K562 (cell line): ENCODE measurements around the gene ZBED4. TPM values are rescaled to one million over a fixed set of nuclear protein-coding genes. Genes with fewer than 3 reads are reported as not detected.

Source experiments
- CREB1 ChIP-seq, 2 experiments: sonication (generic) in 1 of 2; formaldehyde crosslinking in 1 of 2; IDR thresholded peaks; 2 replicates each; pipeline versions ENCODE4 v1.6.1 to v1.8.0; 2012 to 2022; ENCODE audit warnings: inconsistent platforms in 1 of 2, mild to moderate bottlenecking in 1 of 2, missing genetic modification reagents in 1 of 2, moderate library complexity in 1 of 2
- DACH1 ChIP-seq: fragments of 450-650 bp; IDR thresholded peaks from 2 replicates; pipeline ENCODE4 v1.6.1; 2018; ENCODE audit not compliant: partially characterized antibody
- ERF ChIP-seq: fragments of 450-650 bp; formaldehyde crosslinking; IDR thresholded peaks from 2 replicates; pipeline ENCODE4 v1.4.0; 2020; ENCODE audit warnings: mild to moderate bottlenecking, mixed read lengths
- ESRRA ChIP-seq: fragments of 450-650 bp; IDR thresholded peaks from 2 replicates; pipeline ENCODE4 v1.6.1; 2014; ENCODE audit warnings: low read depth, mild to moderate bottlenecking, moderate library complexity, borderline replicate concordance
- FIP1L1 ChIP-seq: fragments of 200-400 bp; formaldehyde crosslinking; IDR thresholded peaks from 2 replicates; pipeline ENCODE4 v1.6.1; 2018; ENCODE audit warnings: mild to moderate bottlenecking, low read depth, low read length; ENCODE audit not compliant: poor library complexity, severe bottlenecking
- GTF2E2 ChIP-seq: fragments of 200-800 bp; sonication (Bioruptor generic); IDR thresholded peaks from 2 replicates; pipeline ENCODE4 v1.6.1; 2016; ENCODE audit warnings: missing genetic modification characterization, missing compliant biosample characterization
- HDAC1 ChIP-seq, 2 experiments: fragments of 450-650 bp; IDR thresholded peaks; 2 replicates each; pipeline ENCODE4 v1.6.1; 2016 to 2017; ENCODE audit warnings: inconsistent platforms in 1 of 2, mild to moderate bottlenecking in 1 of 2, moderate library complexity in 1 of 2
- HEY1 ChIP-seq: fragments of 250-450 bp; sonication (Bioruptor Pico); IDR thresholded peaks from 2 replicates; pipeline ENCODE4 v1.5.0; 2020; ENCODE audit warnings: mild to moderate bottlenecking, moderate library complexity, borderline replicate concordance
- HNRNPH1 ChIP-seq: fragments of 200-400 bp; formaldehyde crosslinking; optimal IDR thresholded peaks from 2 replicates; pipeline ENCODE3; 2017; ENCODE audit warnings: low read depth, mild to moderate bottlenecking, low read length, moderate library complexity
- IFI16 ChIP-seq: fragments of 250-450 bp; sonication (Bioruptor Pico); IDR thresholded peaks from 2 replicates; pipeline ENCODE4 v2.1.2; 2022; ENCODE audit warnings: mild to moderate bottlenecking, inconsistent platforms
- KLF13 ChIP-seq: fragments of 450-650 bp; IDR thresholded peaks from 2 replicates; pipeline ENCODE4 v1.6.1; 2016; ENCODE audit warnings: missing genetic modification characterization, low read depth, mild to moderate bottlenecking, missing compliant biosample characterization, moderate library complexity, borderline replicate concordance
- MBD1 ChIP-seq: fragments of 250-450 bp; sonication (Bioruptor Pico); IDR thresholded peaks from 2 replicates; pipeline ENCODE4 v1.8.0; 2022; ENCODE audit warnings: inconsistent platforms
- MTA1 ChIP-seq: fragments of 450-650 bp; IDR thresholded peaks from 2 replicates; pipeline ENCODE4 v1.6.1; 2017; ENCODE audit warnings: borderline replicate concordance
- NR1H2 ChIP-seq: sonication (generic); formaldehyde crosslinking; IDR thresholded peaks from 2 replicates; pipeline ENCODE4 v1.4.0; 2020; ENCODE audit warnings: mild to moderate bottlenecking, missing genetic modification reagents
- RNF219 ChIP-seq: fragments of 250-450 bp; sonication (Bioruptor Pico); IDR thresholded peaks from 2 replicates; pipeline ENCODE4 v1.5.0; 2022; ENCODE audit warnings: mild to moderate bottlenecking
- SP2 ChIP-seq: IDR thresholded peaks from 2 replicates; pipeline ENCODE4 v1.6.1; 2011; ENCODE audit warnings: mild to moderate bottlenecking, low read depth, low read length, moderate library complexity; ENCODE audit not compliant: poor library complexity, severe bottlenecking; ENCODE audit errors: extremely low read depth
- SRF ChIP-seq, 2 experiments: fragments of 250-450, 450-650 bp in 1 of 2; sonication (Bioruptor Pico) in 1 of 2; sonication (generic) in 1 of 2; formaldehyde crosslinking; IDR thresholded peaks; 2 replicates each; pipeline versions ENCODE4 v1.5.0 to v1.5.1; 2020 to 2022; ENCODE audit warnings: mild to moderate bottlenecking in 1 of 2, missing genetic modification reagents in 1 of 2
- TEAD4 ChIP-seq, 2 experiments: sonication (generic) in 1 of 2; formaldehyde crosslinking in 1 of 2; IDR thresholded peaks; 2 replicates each; pipeline versions ENCODE4 v1.6.1 to v1.8.0; 2012 to 2022; ENCODE audit warnings: borderline replicate concordance in 1 of 2, inconsistent platforms in 1 of 2, low read length in 1 of 2, mild to moderate bottlenecking in 1 of 2, missing genetic modification reagents in 1 of 2
- TRIM24 ChIP-seq, 2 experiments: fragments of 450-650 bp; IDR thresholded peaks; 2 replicates each; pipeline ENCODE4 v1.6.1; 2016
- ZBTB8A ChIP-seq: fragments of 450-650 bp; IDR thresholded peaks from 2 replicates; pipeline ENCODE4 v1.6.1; 2018; ENCODE audit warnings: mild to moderate bottlenecking, moderate library complexity; ENCODE audit not compliant: partially characterized antibody
- ZNF24 ChIP-seq: fragments of 450-650 bp; IDR thresholded peaks from 2 replicates; pipeline ENCODE4 v1.6.1; 2016
- ZSCAN32 ChIP-seq: fragments of 450-650 bp; formaldehyde crosslinking; IDR thresholded peaks from 2 replicates; pipeline ENCODE4 v1.4.0; 2020; ENCODE audit warnings: mild to moderate bottlenecking, moderate library complexity
- polyA plus RNA-seq, 8 experiments: library from polyadenylated mRNA; depleted of rRNA in 4 of 8; stranded (reverse) in 5 of 8; unstranded in 3 of 8; fragments of >200 nt; fragmentation: Nextera tagmentation in 2 of 8; fragmentation: Illumina TruSeq in 1 of 8; extraction: Ambion mirVana in 2 of 8; extraction: Trizol in 1 of 8; gene quantifications; 2 replicates each; pipeline versions ENCODE4 v1.2.1 to v1.2.3, GENCODE V29; 2011 to 2014; ENCODE audit warnings: inconsistent platforms in 1 of 8, missing spikeins in 1 of 8
- total RNA-seq, 7 experiments: library from RNA; depleted of rRNA in 6 of 7; stranded (reverse); fragments of >200 nt in 6 of 7; fragmentation: Illumina TruSeq in 2 of 7; extraction: Trizol in 2 of 7; gene quantifications; 2 replicates each; pipeline versions ENCODE4 v1.2.1 to v1.2.3, GENCODE V29; 2011 to 2021; ENCODE audit warnings: low replicate concordance in 1 of 7

Gene ZBED4
- total and polyA plus RNA-seq, 9 of the 15 experiments (the other 6 are each of a cell fraction or from before 2014, with no cell fraction given), result 1.5 to 16.8 (median 7.4) TPM

DNA sequence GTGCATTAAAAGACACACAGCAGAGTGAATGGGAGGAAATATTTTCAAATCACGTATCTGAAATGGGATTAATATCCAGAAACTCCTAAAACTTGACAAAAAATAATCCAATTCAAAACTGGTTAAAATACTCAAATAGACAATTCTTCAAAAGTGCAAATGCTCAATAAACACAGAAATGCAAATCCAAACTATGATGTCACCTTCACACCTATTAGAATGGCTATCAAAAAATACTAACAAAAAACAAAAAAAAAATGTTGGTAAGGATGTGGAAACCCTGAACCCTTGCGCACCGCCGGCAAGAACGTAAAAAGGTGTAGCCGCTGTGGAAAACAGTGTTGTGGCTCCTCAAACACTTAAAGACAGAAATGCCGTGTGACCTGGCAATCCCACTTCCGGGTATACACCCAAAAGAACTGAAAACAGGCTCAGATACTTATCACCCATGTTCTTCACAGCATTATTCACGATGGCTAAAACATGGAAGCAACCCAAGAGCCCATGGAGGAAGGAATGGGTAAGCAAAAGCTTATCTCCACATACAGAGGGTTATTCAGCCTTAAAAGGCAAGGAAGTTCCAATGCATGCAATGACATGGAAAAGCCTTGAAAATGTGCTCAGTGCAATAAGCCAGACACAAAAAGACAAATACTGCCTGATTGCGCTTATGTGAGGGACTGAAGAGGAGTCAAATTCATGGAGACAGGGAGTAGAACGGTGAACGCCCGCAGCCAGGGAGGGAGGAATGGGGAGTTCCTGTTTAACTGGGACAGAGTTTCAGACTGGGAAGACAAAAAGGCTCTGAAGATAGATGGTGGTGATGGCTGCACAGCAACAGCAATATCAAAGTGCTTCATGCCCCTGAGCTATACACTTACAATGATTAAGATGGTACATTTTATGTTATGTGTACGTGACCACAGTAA, 45.6 kb upstream of the ZBED4 start (continued):
- TF ChIP-seq TEAD4 (IDR thresholded peaks at IDR 0.05; ENCODE audit: low read length), result peak; percentile 67
- 0 out of 2 replicates have a peak, but pooled peaks have one; percentile 33 for TF ChIP-seq TEAD4 (CRISPR knock-in tag; IDR thresholded peaks at IDR 0.05; ENCODE audit: borderline replicate concordance)
- no peak for TF ChIP-seq ERF (CRISPR knock-in tag)
- TF ChIP-seq GTF2E2 (tag), result peak; percentile 62; the same call in 1 of the 2 replicates
- no peak for TF ChIP-seq NR1H2 (CRISPR knock-in tag)
- TF ChIP-seq KLF13 (tag), result no peak
- TF ChIP-seq ZSCAN32, result no peak
- no peak for TF ChIP-seq MBD1 (CRISPR knock-in tag)
- TF ChIP-seq HNRNPH1, result no peak
- no peak for TF ChIP-seq FIP1L1
- no peak for TF ChIP-seq IFI16
- TF ChIP-seq TRIM24 (IDR thresholded peaks at IDR 0.05), result no peak
- TF ChIP-seq SRF (CRISPR knock-in tag; IDR thresholded peaks at IDR 0.05), result peak; percentile 93 to 99
- peak; percentile 18; the same call in 1 of the 2 replicates for TF ChIP-seq ESRRA
- TF ChIP-seq ZNF24, result no peak
- TF ChIP-seq CREB1 (IDR thresholded peaks at IDR 0.05), result no peak
- TF ChIP-seq CREB1 (CRISPR knock-in tag; IDR thresholded peaks at IDR 0.05), result peak; percentile 33; the same call in 1 of the 2 replicates
- TF ChIP-seq HDAC1 (IDR thresholded peaks at IDR 0.05), result peak in 1 of 2 experiments; percentile 72; a peak in 2 of 4 replicates
- peak; percentile 40; the same call in 1 of the 2 replicates for TF ChIP-seq MTA1
- TF ChIP-seq DACH1, result no peak
- no peak for TF ChIP-seq SP2
- TF ChIP-seq HEY1 (CRISPR knock-in tag), result no peak
- no peak for TF ChIP-seq RNF219 (CRISPR knock-in tag)
- TF ChIP-seq ZBTB8A, result no peak
